K562 (cell line): Measurements from ENCODE around the gene COX4I2. TPM values are rescaled to one million over a fixed set of nuclear protein-coding genes. Genes with fewer than 3 reads are reported as not detected.
A peak's percentile ranks its signal among the peaks of the same experiment; 100 is the strongest.

Experiments used
- EP300 ChIP-seq: IDR thresholded peaks from 2 replicates; pipeline ENCODE4 v1.6.1; 2012; ENCODE audit warnings: low read length, improper control_type of control experiment
- TEAD1 ChIP-seq, 2 experiments: fragments of 450-650 bp in 1 of 2; sonication (generic) in 1 of 2; formaldehyde crosslinking; IDR thresholded peaks; 2 replicates each; pipeline versions ENCODE4 v1.4.0 to v1.8.0; 2020 to 2022; ENCODE audit warnings: mild to moderate bottlenecking in 2 of 2, missing genetic modification reagents in 1 of 2
- YY1 ChIP-seq, 3 experiments: IDR thresholded peaks; 2 replicates each; pipeline ENCODE4 v1.6.1; 2011; ENCODE audit warnings: low read length in 2 of 3, mild to moderate bottlenecking in 2 of 3, moderate library complexity in 2 of 3, borderline replicate concordance in 1 of 3, control low read depth in 1 of 3, low read depth in 1 of 3; ENCODE audit not compliant: insufficient read depth in 3 of 3, insufficient replicate concordance in 2 of 3, control insufficient read depth in 1 of 3, insufficient read length in 1 of 3; ENCODE audit errors: extremely low read depth in 1 of 3
- polyA plus RNA-seq, 8 experiments: library from polyadenylated mRNA; depleted of rRNA in 4 of 8; stranded (reverse) in 5 of 8; unstranded in 3 of 8; fragments of >200 nt; fragmentation: Nextera tagmentation in 2 of 8; fragmentation: Illumina TruSeq in 1 of 8; extraction: Ambion mirVana in 2 of 8; extraction: Trizol in 1 of 8; gene quantifications; 2 replicates each; pipeline versions ENCODE4 v1.2.1 to v1.2.3, GENCODE V29; 2011 to 2014; ENCODE audit warnings: inconsistent platforms in 1 of 8, missing spikeins in 1 of 8
- total RNA-seq, 7 experiments: library from RNA; depleted of rRNA in 6 of 7; stranded (reverse); fragments of >200 nt in 6 of 7; fragmentation: Illumina TruSeq in 2 of 7; extraction: Trizol in 2 of 7; gene quantifications; 2 replicates each; pipeline versions ENCODE4 v1.2.1 to v1.2.3, GENCODE V29; 2011 to 2021; ENCODE audit warnings: low replicate concordance in 1 of 7
- TF ChIP-seq, protein P1 (sequence below): fragments of 450-650 bp; IDR thresholded peaks from 2 replicates; pipeline ENCODE4 v1.6.1; 2017; ENCODE audit warnings: antibody characterized with exemption, mild to moderate bottlenecking
- TF ChIP-seq, protein P2 (sequence below): fragments of 450-650 bp; IDR thresholded peaks from 2 replicates; pipeline ENCODE4 v1.6.1; 2016; ENCODE audit warnings: mild to moderate bottlenecking, moderate library complexity
- TF ChIP-seq, protein P3 (sequence below): sonication (generic); formaldehyde crosslinking; IDR thresholded peaks from 2 replicates; pipeline ENCODE4 v1.9.0; 2022; ENCODE audit warnings: mild to moderate bottlenecking, missing genetic modification reagents

COX4I2 gene
- total and polyA plus RNA-seq, 9 of the 15 experiments (the other 6 are each of a cell fraction or from before 2014, with no cell fraction given), result not detected

DNA sequence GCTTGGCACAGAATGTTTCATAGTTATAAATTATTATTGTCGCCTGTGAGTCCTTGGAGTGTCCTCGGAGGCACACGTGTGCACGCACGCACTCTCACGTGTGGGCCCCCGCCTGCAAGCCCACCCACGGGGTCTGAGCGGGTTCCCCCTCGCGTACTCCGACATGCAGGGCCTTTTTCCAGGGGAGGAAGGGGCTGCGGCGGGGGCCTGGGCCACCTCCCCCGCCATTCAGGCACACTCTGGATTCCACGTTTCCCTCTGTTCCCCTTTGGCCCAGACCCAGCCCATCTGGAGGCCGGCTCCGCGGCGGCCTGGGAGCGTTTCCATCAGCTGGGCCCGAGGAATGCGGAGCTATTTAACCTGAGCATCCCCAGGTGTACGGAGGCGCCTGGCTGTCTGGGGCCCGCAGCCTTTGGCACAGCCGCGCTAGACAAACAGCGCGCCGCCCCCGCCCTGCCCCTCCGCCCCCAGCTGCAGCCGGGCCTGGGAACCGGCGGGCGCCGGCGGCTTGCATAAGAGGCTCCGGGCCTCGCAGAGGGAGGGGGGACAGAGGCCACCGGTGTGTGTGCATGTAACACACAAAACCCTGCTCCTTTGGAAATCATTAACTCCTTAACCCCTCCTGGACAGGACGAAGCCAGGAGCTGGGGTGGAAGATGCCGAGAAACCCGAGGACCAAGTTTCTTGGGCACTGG is 29.3 kb upstream of the COX4I2 start (continued):
- TF ChIP-seq, protein P1, sequence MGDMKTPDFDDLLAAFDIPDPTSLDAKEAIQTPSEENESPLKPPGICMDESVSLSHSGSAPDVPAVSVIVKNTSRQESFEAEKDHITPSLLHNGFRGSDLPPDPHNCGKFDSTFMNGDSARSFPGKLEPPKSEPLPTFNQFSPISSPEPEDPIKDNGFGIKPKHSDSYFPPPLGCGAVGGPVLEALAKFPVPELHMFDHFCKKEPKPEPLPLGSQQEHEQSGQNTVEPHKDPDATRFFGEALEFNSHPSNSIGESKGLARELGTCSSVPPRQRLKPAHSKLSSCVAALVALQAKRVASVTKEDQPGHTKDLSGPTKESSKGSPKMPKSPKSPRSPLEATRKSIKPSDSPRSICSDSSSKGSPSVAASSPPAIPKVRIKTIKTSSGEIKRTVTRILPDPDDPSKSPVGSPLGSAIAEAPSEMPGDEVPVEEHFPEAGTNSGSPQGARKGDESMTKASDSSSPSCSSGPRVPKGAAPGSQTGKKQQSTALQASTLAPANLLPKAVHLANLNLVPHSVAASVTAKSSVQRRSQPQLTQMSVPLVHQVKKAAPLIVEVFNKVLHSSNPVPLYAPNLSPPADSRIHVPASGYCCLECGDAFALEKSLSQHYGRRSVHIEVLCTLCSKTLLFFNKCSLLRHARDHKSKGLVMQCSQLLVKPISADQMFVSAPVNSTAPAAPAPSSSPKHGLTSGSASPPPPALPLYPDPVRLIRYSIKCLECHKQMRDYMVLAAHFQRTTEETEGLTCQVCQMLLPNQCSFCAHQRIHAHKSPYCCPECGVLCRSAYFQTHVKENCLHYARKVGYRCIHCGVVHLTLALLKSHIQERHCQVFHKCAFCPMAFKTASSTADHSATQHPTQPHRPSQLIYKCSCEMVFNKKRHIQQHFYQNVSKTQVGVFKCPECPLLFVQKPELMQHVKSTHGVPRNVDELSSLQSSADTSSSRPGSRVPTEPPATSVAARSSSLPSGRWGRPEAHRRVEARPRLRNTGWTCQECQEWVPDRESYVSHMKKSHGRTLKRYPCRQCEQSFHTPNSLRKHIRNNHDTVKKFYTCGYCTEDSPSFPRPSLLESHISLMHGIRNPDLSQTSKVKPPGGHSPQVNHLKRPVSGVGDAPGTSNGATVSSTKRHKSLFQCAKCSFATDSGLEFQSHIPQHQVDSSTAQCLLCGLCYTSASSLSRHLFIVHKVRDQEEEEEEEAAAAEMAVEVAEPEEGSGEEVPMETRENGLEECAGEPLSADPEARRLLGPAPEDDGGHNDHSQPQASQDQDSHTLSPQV, result peak; percentile 47
- TF ChIP-seq EP300 (peak; percentile 49; the same call in 1 of the 2 replicates), YY1 (IDR thresholded peaks at IDR 0.05; ENCODE audit: borderline replicate concordance in 1 of 3, control insufficient read depth in 1 of 3, extremely low read depth in 1 of 3, insufficient read depth in 3 of 3, insufficient read length in 1 of 3, insufficient replicate concordance in 2 of 3, low read depth in 1 of 3, low read length in 2 of 3) (peak in 1 of 3 experiments; percentile 6), TEAD1 (CRISPR knock-in tag; IDR thresholded peaks at IDR 0.05) (peak in 1 of 2 experiments; percentile 49; a peak in 2 of 4 replicates)
- TF ChIP-seq, protein P2, sequence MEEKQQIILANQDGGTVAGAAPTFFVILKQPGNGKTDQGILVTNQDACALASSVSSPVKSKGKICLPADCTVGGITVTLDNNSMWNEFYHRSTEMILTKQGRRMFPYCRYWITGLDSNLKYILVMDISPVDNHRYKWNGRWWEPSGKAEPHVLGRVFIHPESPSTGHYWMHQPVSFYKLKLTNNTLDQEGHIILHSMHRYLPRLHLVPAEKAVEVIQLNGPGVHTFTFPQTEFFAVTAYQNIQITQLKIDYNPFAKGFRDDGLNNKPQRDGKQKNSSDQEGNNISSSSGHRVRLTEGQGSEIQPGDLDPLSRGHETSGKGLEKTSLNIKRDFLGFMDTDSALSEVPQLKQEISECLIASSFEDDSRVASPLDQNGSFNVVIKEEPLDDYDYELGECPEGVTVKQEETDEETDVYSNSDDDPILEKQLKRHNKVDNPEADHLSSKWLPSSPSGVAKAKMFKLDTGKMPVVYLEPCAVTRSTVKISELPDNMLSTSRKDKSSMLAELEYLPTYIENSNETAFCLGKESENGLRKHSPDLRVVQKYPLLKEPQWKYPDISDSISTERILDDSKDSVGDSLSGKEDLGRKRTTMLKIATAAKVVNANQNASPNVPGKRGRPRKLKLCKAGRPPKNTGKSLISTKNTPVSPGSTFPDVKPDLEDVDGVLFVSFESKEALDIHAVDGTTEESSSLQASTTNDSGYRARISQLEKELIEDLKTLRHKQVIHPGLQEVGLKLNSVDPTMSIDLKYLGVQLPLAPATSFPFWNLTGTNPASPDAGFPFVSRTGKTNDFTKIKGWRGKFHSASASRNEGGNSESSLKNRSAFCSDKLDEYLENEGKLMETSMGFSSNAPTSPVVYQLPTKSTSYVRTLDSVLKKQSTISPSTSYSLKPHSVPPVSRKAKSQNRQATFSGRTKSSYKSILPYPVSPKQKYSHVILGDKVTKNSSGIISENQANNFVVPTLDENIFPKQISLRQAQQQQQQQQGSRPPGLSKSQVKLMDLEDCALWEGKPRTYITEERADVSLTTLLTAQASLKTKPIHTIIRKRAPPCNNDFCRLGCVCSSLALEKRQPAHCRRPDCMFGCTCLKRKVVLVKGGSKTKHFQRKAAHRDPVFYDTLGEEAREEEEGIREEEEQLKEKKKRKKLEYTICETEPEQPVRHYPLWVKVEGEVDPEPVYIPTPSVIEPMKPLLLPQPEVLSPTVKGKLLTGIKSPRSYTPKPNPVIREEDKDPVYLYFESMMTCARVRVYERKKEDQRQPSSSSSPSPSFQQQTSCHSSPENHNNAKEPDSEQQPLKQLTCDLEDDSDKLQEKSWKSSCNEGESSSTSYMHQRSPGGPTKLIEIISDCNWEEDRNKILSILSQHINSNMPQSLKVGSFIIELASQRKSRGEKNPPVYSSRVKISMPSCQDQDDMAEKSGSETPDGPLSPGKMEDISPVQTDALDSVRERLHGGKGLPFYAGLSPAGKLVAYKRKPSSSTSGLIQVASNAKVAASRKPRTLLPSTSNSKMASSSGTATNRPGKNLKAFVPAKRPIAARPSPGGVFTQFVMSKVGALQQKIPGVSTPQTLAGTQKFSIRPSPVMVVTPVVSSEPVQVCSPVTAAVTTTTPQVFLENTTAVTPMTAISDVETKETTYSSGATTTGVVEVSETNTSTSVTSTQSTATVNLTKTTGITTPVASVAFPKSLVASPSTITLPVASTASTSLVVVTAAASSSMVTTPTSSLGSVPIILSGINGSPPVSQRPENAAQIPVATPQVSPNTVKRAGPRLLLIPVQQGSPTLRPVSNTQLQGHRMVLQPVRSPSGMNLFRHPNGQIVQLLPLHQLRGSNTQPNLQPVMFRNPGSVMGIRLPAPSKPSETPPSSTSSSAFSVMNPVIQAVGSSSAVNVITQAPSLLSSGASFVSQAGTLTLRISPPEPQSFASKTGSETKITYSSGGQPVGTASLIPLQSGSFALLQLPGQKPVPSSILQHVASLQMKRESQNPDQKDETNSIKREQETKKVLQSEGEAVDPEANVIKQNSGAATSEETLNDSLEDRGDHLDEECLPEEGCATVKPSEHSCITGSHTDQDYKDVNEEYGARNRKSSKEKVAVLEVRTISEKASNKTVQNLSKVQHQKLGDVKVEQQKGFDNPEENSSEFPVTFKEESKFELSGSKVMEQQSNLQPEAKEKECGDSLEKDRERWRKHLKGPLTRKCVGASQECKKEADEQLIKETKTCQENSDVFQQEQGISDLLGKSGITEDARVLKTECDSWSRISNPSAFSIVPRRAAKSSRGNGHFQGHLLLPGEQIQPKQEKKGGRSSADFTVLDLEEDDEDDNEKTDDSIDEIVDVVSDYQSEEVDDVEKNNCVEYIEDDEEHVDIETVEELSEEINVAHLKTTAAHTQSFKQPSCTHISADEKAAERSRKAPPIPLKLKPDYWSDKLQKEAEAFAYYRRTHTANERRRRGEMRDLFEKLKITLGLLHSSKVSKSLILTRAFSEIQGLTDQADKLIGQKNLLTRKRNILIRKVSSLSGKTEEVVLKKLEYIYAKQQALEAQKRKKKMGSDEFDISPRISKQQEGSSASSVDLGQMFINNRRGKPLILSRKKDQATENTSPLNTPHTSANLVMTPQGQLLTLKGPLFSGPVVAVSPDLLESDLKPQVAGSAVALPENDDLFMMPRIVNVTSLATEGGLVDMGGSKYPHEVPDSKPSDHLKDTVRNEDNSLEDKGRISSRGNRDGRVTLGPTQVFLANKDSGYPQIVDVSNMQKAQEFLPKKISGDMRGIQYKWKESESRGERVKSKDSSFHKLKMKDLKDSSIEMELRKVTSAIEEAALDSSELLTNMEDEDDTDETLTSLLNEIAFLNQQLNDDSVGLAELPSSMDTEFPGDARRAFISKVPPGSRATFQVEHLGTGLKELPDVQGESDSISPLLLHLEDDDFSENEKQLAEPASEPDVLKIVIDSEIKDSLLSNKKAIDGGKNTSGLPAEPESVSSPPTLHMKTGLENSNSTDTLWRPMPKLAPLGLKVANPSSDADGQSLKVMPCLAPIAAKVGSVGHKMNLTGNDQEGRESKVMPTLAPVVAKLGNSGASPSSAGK, result peak; percentile 59
- TF ChIP-seq, protein P3, sequence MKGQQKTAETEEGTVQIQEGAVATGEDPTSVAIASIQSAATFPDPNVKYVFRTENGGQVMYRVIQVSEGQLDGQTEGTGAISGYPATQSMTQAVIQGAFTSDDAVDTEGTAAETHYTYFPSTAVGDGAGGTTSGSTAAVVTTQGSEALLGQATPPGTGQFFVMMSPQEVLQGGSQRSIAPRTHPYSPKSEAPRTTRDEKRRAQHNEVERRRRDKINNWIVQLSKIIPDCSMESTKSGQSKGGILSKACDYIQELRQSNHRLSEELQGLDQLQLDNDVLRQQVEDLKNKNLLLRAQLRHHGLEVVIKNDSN, result peak; percentile 20; the same call in 1 of the 2 replicates
